Nephron progenitor cell (in vitro differentiated cells): ENCODE measurements around the gene CDY2A.
"Not testable (repeated sequence)": the region's sequence is repeated elsewhere in the genome, so short reads cannot be mapped to it uniquely, and the experiment has no call there.

ENCODE experiments used
- DNase-seq: peaks from one replicate; pipeline ENCODE4 v3.0.0; 2021
- H3K27ac Mint-ChIP-seq: 2 replicates; pipeline ENCODE4 v1.8.0; 2021; ENCODE audit warnings: mild to moderate bottlenecking, moderate library complexity, mixed read lengths
- H3K27me3 Mint-ChIP-seq: 2 replicates; pipeline ENCODE4 v1.8.0; 2021; ENCODE audit warnings: mild to moderate bottlenecking, low read depth, mixed read lengths; ENCODE audit not compliant: poor library complexity
- H3K36me3 Mint-ChIP-seq: 2 replicates; pipeline ENCODE4 v1.8.0; 2021; ENCODE audit warnings: low read depth, mixed read lengths
- H3K4me1 Mint-ChIP-seq: 2 replicates; pipeline ENCODE4 v1.8.0; 2021; ENCODE audit warnings: mixed read lengths
- H3K4me3 Mint-ChIP-seq: 2 replicates; pipeline ENCODE4 v1.8.0; 2021; ENCODE audit warnings: mild to moderate bottlenecking, moderate library complexity, mixed read lengths
- H3K9me3 Mint-ChIP-seq: 2 replicates; pipeline ENCODE4 v1.8.0; 2021; ENCODE audit warnings: mild to moderate bottlenecking, moderate library complexity, mixed read lengths

Gene CDY2A

DNA sequence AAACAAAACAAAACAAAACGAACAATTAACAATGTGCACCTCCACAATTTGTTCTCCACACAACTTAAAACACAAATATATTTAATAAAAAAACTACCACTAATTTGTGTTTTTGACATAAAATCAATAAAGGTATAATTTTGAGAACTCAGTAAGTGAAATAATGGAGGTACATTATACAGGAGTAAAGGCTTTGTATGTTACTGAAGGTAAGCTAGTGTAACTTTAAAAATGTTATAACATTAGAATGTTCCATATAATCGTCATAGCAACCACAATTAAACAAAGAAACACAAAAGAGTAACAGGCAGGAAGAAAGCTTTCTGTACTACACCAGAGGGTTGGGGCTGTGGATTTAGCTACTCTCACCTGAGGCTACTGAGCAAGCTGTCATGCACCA, at the start of gene CDY2A:
Gene CDY2A, plus strand, starts transcription at position 301 of the 400 bp plus-strand sequence. CDS start 328 bp downstream, outside the sequence.
- H3K4me1 Mint-ChIP-seq, H3K9me3 Mint-ChIP-seq: not testable (repeated sequence)

DNA sequence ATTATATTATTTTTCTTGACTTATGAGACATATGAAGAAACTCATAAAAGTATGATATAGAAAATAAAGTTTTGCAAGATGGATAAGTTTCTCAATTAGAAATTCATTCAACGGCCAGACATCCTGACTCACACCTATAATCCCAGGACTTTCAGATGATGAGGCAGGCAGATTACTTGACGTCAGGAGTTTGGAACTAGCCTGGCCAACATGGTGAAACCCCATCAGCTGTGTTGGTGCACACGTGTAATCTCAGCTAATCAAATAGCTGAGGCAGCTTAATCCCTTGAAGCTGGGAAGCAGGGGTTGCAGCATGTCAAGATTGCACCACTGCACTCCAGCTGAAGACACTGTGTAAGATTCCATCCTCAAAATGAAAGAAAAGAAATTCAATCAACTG, 28.0 kb upstream of the CDY2A start:
- not testable (repeated sequence) for H3K27me3 Mint-ChIP-seq, DNase-seq, H3K4me1 Mint-ChIP-seq, H3K9me3 Mint-ChIP-seq, H3K4me3 Mint-ChIP-seq, H3K36me3 Mint-ChIP-seq, H3K27ac Mint-ChIP-seq

More for the DNA sequence above, at the start of gene CDY2A:
- H3K27ac Mint-ChIP-seq, DNase-seq, H3K27me3 Mint-ChIP-seq, H3K36me3 Mint-ChIP-seq, H3K4me3 Mint-ChIP-seq: not testable (repeated sequence)

DNA sequence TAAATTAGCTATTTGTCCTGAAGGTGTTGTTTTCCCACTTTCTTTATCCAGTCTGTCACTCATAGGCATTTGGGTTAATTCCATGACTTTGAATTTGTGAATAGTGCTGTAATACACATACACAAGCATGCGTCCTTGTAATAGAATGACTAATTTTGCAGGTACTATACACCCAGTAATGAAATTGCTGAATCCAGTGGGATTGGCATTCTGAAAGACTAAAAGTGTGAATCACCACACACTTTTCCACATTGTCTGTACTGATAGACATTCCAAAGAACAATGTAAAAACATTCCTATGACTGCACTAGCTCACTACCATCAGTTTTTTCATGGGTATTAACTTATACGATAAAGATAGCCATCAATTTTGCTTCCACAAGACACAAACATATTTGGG, 27.3 kb upstream of the CDY2A start:
- H3K27me3 Mint-ChIP-seq, H3K4me1 Mint-ChIP-seq, H3K27ac Mint-ChIP-seq, H3K36me3 Mint-ChIP-seq, H3K4me3 Mint-ChIP-seq, H3K9me3 Mint-ChIP-seq, DNase-seq: not testable (repeated sequence)

DNA sequence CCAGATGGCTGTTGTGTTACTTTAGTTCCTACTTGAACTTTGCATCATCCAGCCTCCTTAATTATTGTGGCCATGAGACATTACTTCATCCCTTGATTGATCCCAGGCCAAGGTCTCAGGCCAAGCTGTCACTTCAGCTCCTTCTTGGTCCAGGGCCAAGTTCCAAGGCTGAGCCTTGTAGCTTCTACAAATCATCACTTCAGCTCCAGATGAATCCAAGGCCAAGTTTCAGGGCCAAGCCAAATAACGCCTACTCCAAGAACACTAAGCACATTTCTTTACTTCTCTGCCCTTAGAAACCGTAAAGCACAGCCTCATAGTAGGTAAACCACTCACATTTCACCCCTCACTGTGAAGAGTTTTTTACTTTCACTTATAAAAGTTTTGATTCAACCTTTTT, 1.7 kb upstream of the CDY2A start:
- not testable (repeated sequence) for H3K9me3 Mint-ChIP-seq, H3K4me3 Mint-ChIP-seq, DNase-seq, H3K4me1 Mint-ChIP-seq, H3K27me3 Mint-ChIP-seq, H3K36me3 Mint-ChIP-seq, H3K27ac Mint-ChIP-seq

DNA sequence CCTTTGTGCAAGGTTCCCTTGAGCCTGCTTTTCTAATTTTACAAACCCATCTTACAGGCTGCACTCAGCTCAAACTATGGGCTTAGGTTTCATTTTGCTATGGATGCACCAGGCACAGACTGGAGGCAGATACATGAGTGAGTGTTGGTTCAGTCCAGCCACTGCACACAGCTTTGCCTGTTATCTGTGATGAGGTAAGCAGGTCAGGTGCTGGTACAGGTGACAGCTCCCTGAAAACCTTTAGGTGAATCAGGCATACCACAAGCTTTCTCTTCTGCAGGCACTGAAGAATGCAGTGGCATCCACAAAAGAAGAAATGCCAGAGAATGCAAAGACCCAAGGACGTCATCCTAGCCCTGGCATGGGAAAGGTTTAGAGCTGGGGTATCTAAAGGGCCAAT, 3.3 kb downstream of the CDY2A start:
- H3K4me3 Mint-ChIP-seq, H3K27me3 Mint-ChIP-seq, H3K4me1 Mint-ChIP-seq, H3K9me3 Mint-ChIP-seq, H3K36me3 Mint-ChIP-seq, H3K27ac Mint-ChIP-seq, DNase-seq: not testable (repeated sequence)

DNA sequence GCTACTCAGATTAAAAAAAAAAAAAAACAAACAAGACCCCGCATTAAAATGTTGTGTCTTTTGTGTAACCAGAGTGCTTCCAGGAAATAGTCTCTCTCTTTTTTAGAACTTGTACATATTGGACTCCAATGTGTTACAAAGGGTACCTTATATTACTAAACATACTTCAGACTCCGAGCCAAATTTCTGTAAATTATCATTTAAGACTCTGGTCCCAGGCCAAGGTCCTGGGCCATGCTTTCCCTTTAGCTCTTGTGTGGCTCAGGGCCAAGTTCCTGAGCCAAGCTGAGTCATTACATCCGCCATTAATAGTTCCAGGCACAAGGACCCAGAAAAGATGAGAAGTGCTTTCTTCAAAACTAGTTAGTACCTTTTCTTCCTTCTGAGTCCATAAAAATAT, 4.6 kb downstream of the CDY2A start:
- H3K36me3 Mint-ChIP-seq, H3K9me3 Mint-ChIP-seq, H3K27me3 Mint-ChIP-seq, H3K4me3 Mint-ChIP-seq, H3K27ac Mint-ChIP-seq, DNase-seq, H3K4me1 Mint-ChIP-seq: not testable (repeated sequence)

DNA sequence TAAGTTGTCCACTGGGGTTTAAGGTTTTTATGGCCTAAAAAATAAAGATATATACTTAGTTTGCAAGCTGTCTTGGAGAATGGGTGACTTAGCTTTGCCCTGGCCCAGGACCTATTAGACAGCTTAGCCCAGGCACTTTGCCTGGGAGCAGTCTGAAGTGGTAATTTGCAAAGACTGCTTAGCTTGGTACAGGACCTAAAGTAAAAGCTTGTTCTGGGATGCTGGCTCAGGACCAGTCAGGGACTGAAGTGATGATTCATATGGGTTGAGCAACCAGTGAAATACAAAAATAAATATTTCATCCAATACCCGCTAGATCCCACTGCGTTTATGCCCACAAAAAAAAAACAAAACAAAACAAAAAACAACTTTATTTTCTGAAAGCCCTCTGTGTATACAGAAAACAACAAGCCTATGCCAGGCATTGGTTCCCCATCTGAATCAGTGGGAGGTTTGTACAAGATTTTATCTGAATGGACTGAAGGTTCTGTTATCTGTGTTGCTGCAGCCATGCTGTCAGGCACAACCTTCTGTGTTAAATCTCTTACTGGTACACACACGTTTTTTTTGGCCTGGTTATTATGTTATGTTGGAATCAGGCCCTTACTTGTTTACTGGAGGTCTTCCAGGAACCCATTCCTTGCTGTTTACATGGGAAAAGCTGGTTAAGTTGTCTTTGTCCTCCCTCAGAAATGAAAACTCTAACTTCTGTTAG, 8.7 kb downstream of the CDY2A start:
- H3K27ac Mint-ChIP-seq, DNase-seq, H3K27me3 Mint-ChIP-seq, H3K4me1 Mint-ChIP-seq, H3K36me3 Mint-ChIP-seq, H3K4me3 Mint-ChIP-seq, H3K9me3 Mint-ChIP-seq: not testable (repeated sequence)

DNA sequence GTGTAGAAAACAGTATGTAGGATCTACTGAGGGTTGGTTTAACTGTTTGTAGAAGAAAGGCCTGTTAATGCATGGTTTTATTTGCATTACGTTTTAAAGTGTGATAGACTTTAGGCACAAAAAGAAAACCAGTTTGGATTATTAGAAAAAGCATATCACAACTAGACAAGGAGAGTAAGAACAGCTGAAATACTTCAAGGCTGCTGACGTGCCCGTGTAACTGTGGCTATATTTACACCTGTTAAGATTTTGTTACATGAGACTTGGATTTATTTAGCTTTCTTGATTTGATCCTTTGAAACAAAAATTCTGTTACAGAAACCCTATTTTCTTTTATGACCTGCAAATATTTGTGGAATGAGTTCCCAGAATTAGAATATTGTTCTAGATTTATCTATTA, 9.3 kb downstream of the CDY2A start:
- H3K27ac Mint-ChIP-seq, H3K4me3 Mint-ChIP-seq, H3K36me3 Mint-ChIP-seq, H3K4me1 Mint-ChIP-seq, DNase-seq, H3K27me3 Mint-ChIP-seq, H3K9me3 Mint-ChIP-seq: not testable (repeated sequence)

GRCh38 chrY:18044990-18045389, 19.4 kb downstream of the CDY2A start:
- H3K4me3 Mint-ChIP-seq, DNase-seq, H3K36me3 Mint-ChIP-seq, H3K9me3 Mint-ChIP-seq, H3K27me3 Mint-ChIP-seq, H3K27ac Mint-ChIP-seq, H3K4me1 Mint-ChIP-seq: not testable (repeated sequence)

DNA sequence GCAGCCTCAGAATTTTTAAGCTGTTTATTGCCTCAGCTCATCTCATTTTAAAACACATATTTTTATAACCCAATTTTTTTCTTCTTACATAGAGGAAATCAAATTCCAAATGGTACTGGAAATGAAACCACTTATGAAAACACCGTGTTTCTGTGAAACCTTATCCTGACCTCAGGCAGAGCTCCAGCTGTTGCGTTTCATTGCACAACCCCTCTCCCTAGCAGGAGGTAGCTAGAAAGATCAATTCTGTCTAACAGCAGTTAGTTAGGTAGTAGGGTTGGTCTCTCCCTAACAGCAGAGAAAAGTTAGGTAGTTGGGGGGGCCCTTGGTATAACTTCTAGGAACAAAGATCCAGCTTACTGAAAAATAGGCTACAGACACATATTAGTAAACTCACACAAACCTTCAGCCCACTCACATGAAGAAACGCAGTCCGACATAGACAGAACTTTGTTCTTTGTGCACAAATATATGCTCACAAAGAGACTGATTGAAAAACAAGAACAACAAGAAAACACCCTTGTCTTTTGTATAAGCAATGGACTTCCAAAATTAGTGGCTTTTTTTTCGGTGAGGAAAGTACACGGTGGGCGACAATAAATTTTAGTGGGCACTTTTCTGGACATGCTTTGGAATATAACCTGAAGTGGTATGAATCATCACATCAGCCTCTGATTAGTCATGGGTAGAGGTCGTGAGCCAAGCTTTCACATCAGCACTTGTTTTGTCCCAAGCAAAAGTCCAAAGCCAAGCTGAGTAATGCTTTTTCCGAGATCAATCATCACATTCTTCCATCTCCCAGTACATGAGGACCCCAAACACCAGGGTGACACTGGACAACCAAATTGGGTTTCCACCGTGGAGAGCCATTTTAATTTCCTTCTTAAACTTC, 22.8 kb downstream of the CDY2A start:
- DNase-seq, H3K36me3 Mint-ChIP-seq, H3K4me3 Mint-ChIP-seq, H3K27me3 Mint-ChIP-seq, H3K4me1 Mint-ChIP-seq, H3K27ac Mint-ChIP-seq, H3K9me3 Mint-ChIP-seq: not testable (repeated sequence)

DNA sequence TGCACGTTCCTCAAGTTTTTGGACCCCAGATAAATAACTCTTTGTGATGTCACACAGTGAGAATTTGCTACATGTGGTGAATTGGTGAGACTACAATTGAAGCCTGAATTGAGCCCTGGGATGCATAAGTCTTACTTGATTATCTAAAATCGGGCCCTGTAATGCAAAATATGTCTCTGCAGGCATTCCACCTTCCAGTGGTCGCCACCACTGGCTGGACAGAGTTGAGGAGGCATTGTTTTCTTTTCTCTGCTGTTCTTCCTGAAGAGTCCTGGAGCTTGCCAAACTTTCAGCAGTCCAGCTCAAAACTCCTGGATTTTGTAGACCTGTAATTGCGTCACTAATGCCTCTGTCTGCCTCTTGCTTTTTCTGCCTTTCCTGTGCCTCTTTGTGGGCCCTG, 23.5 kb downstream of the CDY2A start:
- H3K36me3 Mint-ChIP-seq, H3K4me1 Mint-ChIP-seq, DNase-seq, H3K27me3 Mint-ChIP-seq, H3K4me3 Mint-ChIP-seq, H3K9me3 Mint-ChIP-seq, H3K27ac Mint-ChIP-seq: not testable (repeated sequence)

DNA sequence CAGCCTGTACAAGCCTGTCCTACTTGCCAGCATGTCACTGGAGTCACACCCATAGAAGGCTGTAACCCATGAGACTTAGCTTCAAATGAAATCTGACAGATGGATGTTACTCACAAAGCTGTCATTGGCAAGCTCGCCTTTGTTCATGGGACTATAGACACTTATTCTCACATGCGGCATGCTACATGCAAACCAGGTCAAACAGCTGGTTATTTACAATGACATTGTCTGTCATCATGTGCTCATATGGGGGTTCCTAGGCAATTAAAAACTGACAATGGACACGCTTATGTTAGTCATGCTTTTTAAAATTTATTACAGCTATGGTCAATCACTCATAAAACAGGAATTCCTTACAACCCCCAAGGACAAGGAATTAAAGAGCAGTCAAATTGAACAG, 30.9 kb downstream of the CDY2A start:
- H3K9me3 Mint-ChIP-seq, result not testable (repeated sequence)

DNA sequence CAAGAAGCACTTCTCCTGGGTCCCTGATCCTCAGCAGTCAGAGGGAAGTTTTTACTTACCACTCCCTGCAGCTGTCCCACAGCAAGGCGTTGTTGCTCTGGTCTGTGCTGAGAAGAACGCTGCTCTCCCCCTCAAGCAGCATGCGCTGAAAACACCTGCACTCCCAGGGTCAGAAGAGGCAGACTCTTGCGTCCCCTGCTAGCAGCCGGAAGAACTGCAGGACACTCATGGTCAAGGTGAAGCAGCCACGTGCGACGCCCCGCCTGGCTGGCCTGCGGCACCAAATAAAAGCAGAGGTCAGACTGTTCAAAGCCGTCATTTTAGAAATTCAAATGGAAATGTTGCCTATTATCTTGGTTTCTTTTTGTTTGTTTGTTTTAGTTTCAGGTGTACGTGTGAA, 47.9 kb downstream of the CDY2A start:
- not testable (repeated sequence) for H3K36me3 Mint-ChIP-seq, H3K4me1 Mint-ChIP-seq

More for the DNA sequence above, 30.9 kb downstream of the CDY2A start:
- not testable (repeated sequence) for H3K4me3 Mint-ChIP-seq, DNase-seq, H3K4me1 Mint-ChIP-seq, H3K36me3 Mint-ChIP-seq, H3K27ac Mint-ChIP-seq, H3K27me3 Mint-ChIP-seq

More for the DNA sequence above, 47.9 kb downstream of the CDY2A start:
- not testable (repeated sequence) for DNase-seq, H3K27me3 Mint-ChIP-seq, H3K27ac Mint-ChIP-seq, H3K9me3 Mint-ChIP-seq, H3K4me3 Mint-ChIP-seq
